Activated CD4-positive, CD25-positive, alpha-beta regulatory T cell treated with anti-CD3 and anti-CD28 coated beads, Interleukin-2, amount 50 U/mL, for 24 hours (primary cell): Measurements from ENCODE around the gene ANO2.

Source experiments
- ATAC-seq, 2 donors: fragments of 150-1000 bp; cut with Tn5 transposase; one replicate each; pipeline ENCODE4 v1.10.0; 2021; ENCODE audit warnings: mild to moderate bottlenecking in 1 of 2, moderate library complexity in 1 of 2

The ANO2 gene

GRCh38 chr12:5773550-5773949, 171.5 kb downstream of the ANO2 start:
- no peak for ATAC-seq

- no peak for ATAC-seq
Observed at GRCh38 chr12:5771756-5772155, 173.3 kb downstream of the ANO2 start.

GRCh38 chr12:5770727-5771126, 174.3 kb downstream of the ANO2 start:
- ATAC-seq, result no peak

GRCh38 chr12:5768581-5769196, 176.4 kb downstream of the ANO2 start:
- no peak for ATAC-seq

GRCh38 chr12:5768171-5768570, 176.9 kb downstream of the ANO2 start:
- no peak for ATAC-seq

GRCh38 chr12:5758347-5758746, 186.7 kb downstream of the ANO2 start:
- no peak for ATAC-seq

GRCh38 chr12:5756338-5756842, 188.7 kb downstream of the ANO2 start:
- ATAC-seq, result no peak

GRCh38 chr12:5748027-5748426, 197.0 kb downstream of the ANO2 start:
- no peak for ATAC-seq

GRCh38 chr12:5746917-5747316, 198.1 kb downstream of the ANO2 start:
- ATAC-seq, result no peak

- ATAC-seq, result no peak
Observed at GRCh38 chr12:5746036-5746908, 198.8 kb downstream of the ANO2 start.

- no peak for ATAC-seq
Observed at GRCh38 chr12:5745251-5745888, 199.7 kb downstream of the ANO2 start.

- ATAC-seq, result no peak
Observed at GRCh38 chr12:5742258-5742657, 202.8 kb downstream of the ANO2 start.

- ATAC-seq, result no peak
Observed at GRCh38 chr12:5739917-5740316, 205.1 kb downstream of the ANO2 start.

- ATAC-seq, result no peak
Observed at GRCh38 chr12:5737778-5738177, 207.3 kb downstream of the ANO2 start.

- no peak for ATAC-seq
Observed at GRCh38 chr12:5736527-5736926, 208.5 kb downstream of the ANO2 start.

- ATAC-seq, result no peak
Observed at GRCh38 chr12:5736016-5736415, 209.0 kb downstream of the ANO2 start.

GRCh38 chr12:5733916-5734315, 211.1 kb downstream of the ANO2 start:
- ATAC-seq, result no peak

GRCh38 chr12:5733136-5733755, 211.8 kb downstream of the ANO2 start:
- ATAC-seq, result no peak

GRCh38 chr12:5730962-5731361, 214.1 kb downstream of the ANO2 start:
- ATAC-seq, result no peak

- no peak for ATAC-seq
Observed at GRCh38 chr12:5723711-5724252, 221.3 kb downstream of the ANO2 start.

GRCh38 chr12:5723071-5723470, 222.0 kb downstream of the ANO2 start:
- no peak for ATAC-seq

- ATAC-seq, result no peak
Observed at GRCh38 chr12:5720381-5721005, 224.6 kb downstream of the ANO2 start.
